Measurements from ENCODE around the gene NCAPD3. TPM values are rescaled to one million over a fixed set of nuclear protein-coding genes. Genes with fewer than 3 reads are reported as not detected.

NCAPD3 gene
- total and polyA plus RNA-seq, 2 donors (not counting 1 experiment from before 2014, with no cell fraction given): 7.4 to 11.4 TPM

GRCh38 chr11:134140961-134141490, 82.7 kb downstream of the NCAPD3 start:
- Histone ChIP-seq H3K4me1 (ENCODE audit: control insufficient read depth, extremely low read depth, insufficient read depth, low read length) (no peaks in the 10 kb centered on the region), H3K9ac (ENCODE audit: insufficient read depth, low read length) (no peak overlapping the region), H3K9me3 (ENCODE audit: control insufficient read depth, insufficient read depth, low read depth, low read length) (no peaks in the 10 kb centered on the region), H3K27me3 (ENCODE audit: control insufficient read depth, insufficient read depth, low read length) (no peaks in the 10 kb centered on the region), H3K79me2 (ENCODE audit: control insufficient read depth, insufficient read depth, low read length) (no peaks in the 10 kb centered on the region), H2AFZ (ENCODE audit: low read length) (no peak overlapping the region), H3K36me3 (ENCODE audit: control insufficient read depth, insufficient read depth, low read length) (no peaks in the 10 kb centered on the region), H4K20me1 (ENCODE audit: control insufficient read depth, extremely low read depth, insufficient read depth, low read length) (no peaks in the 10 kb centered on the region), H3K4me3 (replicated peaks in 1 of 4; ENCODE audit: control extremely low read depth in 1 of 4, insufficient read depth in 1 of 4, low read depth in 3 of 4, low read length in 4 of 4) (no peak overlapping the region), H3K27ac (ENCODE audit: insufficient read depth, low read length) (no peak overlapping the region), H3K4me2 (ENCODE audit: extremely low read depth, insufficient read depth, low read length) (no peak overlapping the region)
- TF ChIP-seq CTCF (conservative IDR thresholded peaks at IDR 0.05 in 1 of 2, IDR thresholded peaks at IDR 0.05 in 1 of 2; ENCODE audit: low read depth in 1 of 2, low read length in 2 of 2) (no peak), EZH2 (IDR thresholded peaks at IDR 0.05; ENCODE audit: low read length, missing control alignments) (no peak)
- no peak for DNase-seq (ENCODE audit: low read depth in 2 of 2)

- DNase-seq (ENCODE audit: low read depth in 2 of 2): peak; percentile 71 to 89
- no peak for TF ChIP-seq EZH2 (IDR thresholded peaks at IDR 0.05; ENCODE audit: low read length, missing control alignments)
- TF ChIP-seq CTCF (conservative IDR thresholded peaks at IDR 0.05 in 1 of 2, IDR thresholded peaks at IDR 0.05 in 1 of 2; ENCODE audit: low read depth in 1 of 2, low read length in 2 of 2): peak; percentile 91 to 96
- Histone ChIP-seq H3K27ac (ENCODE audit: insufficient read depth, low read length) (no peak overlapping the region), H2AFZ (ENCODE audit: low read length) (no peak overlapping the region), H3K9me3 (ENCODE audit: control insufficient read depth, insufficient read depth, low read depth, low read length) (no peaks in the 10 kb centered on the region), H3K4me1 (ENCODE audit: control insufficient read depth, extremely low read depth, insufficient read depth, low read length) (no peaks in the 10 kb centered on the region), H3K27me3 (ENCODE audit: control insufficient read depth, insufficient read depth, low read length) (no peaks in the 10 kb centered on the region), H3K79me2 (ENCODE audit: control insufficient read depth, insufficient read depth, low read length) (no peaks in the 10 kb centered on the region), H3K36me3 (ENCODE audit: control insufficient read depth, insufficient read depth, low read length) (no peaks in the 10 kb centered on the region), H4K20me1 (ENCODE audit: control insufficient read depth, extremely low read depth, insufficient read depth, low read length) (no peaks in the 10 kb centered on the region), H3K4me3 (replicated peaks in 1 of 4; ENCODE audit: control extremely low read depth in 1 of 4, insufficient read depth in 1 of 4, low read depth in 3 of 4, low read length in 4 of 4) (no peak overlapping the region), H3K9ac (ENCODE audit: insufficient read depth, low read length) (no peak overlapping the region), H3K4me2 (ENCODE audit: extremely low read depth, insufficient read depth, low read length) (peak overlapping the region; percentile 21)
These were observed 83.9 kb downstream of the NCAPD3 start for GRCh38 chr11:134139873-134140331.

GRCh38 chr11:134139303-134139872, 84.4 kb downstream of the NCAPD3 start:
- Histone ChIP-seq H3K4me3 (replicated peaks in 1 of 4; ENCODE audit: control extremely low read depth in 1 of 4, insufficient read depth in 1 of 4, low read depth in 3 of 4, low read length in 4 of 4) (no peak overlapping the region), H3K9me3 (ENCODE audit: control insufficient read depth, insufficient read depth, low read depth, low read length) (no peaks in the 10 kb centered on the region), H3K36me3 (ENCODE audit: control insufficient read depth, insufficient read depth, low read length) (no peaks in the 10 kb centered on the region), H2AFZ (ENCODE audit: low read length) (no peak overlapping the region), H4K20me1 (ENCODE audit: control insufficient read depth, extremely low read depth, insufficient read depth, low read length) (no peaks in the 10 kb centered on the region), H3K4me1 (ENCODE audit: control insufficient read depth, extremely low read depth, insufficient read depth, low read length) (no peaks in the 10 kb centered on the region), H3K27ac (ENCODE audit: insufficient read depth, low read length) (no peak overlapping the region), H3K79me2 (ENCODE audit: control insufficient read depth, insufficient read depth, low read length) (no peaks in the 10 kb centered on the region), H3K9ac (ENCODE audit: insufficient read depth, low read length) (no peak overlapping the region), H3K27me3 (ENCODE audit: control insufficient read depth, insufficient read depth, low read length) (no peaks in the 10 kb centered on the region), H3K4me2 (ENCODE audit: extremely low read depth, insufficient read depth, low read length) (peak overlapping the region; percentile 21)
- no peak for TF ChIP-seq EZH2 (IDR thresholded peaks at IDR 0.05; ENCODE audit: low read length, missing control alignments)
- no peak for TF ChIP-seq CTCF (conservative IDR thresholded peaks at IDR 0.05 in 1 of 2, IDR thresholded peaks at IDR 0.05 in 1 of 2; ENCODE audit: low read depth in 1 of 2, low read length in 2 of 2)
- DNase-seq (ENCODE audit: low read depth in 2 of 2): no peak

Data from fibroblast of lung (primary cell).